PC-9 (cell line): ENCODE results near the gene MYL6B. TPM values are rescaled to one million over a fixed set of nuclear protein-coding genes. Genes with fewer than 3 reads are reported as not detected.
A peak's percentile ranks its signal among the peaks of the same experiment; 100 is the strongest.
"Not testable (repeated sequence)": the region's sequence is repeated elsewhere in the genome, so short reads cannot be mapped to it uniquely, and the experiment has no call there.

Experiments
- BruUV-seq: library from RNA; stranded (reverse); fragments of 400-500 nt; replicated peaks from 2 replicates; lab custom pipeline; 2021; lab: Mats Ljungman, UMichigan
- CTCF ChIA-PET: fragments of 300-600 bp; sonication (Branson Sonifier 250); formaldehyde crosslinking; loops from one replicate; lab custom pipeline; 2022; ENCODE audit warnings: antibody characterized with exemption; lab: Charles Lee
- POLR2A ChIA-PET: fragments of 300-600 bp; sonication (Branson Sonifier 250); formaldehyde crosslinking; loops from one replicate; lab custom pipeline; 2022; ENCODE audit warnings: antibody characterized with exemption; ENCODE audit not compliant: unreplicated experiment; lab: Charles Lee
- DNase-seq, 2 experiments: peaks; one replicate each; pipeline versions ENCODE4 v3.0.0 to v3.0.0-alpha.2; 2015 to 2022; ENCODE audit warnings: mixed read lengths in 1 of 2
- H2AFZ ChIP-seq: fragments of 200-600 bp; sonication (generic); 2 replicates; pipeline ENCODE4 v1.8.1; 2017; ENCODE audit warnings: antibody characterized with exemption
- H3F3A ChIP-seq: fragments of 200-600 bp; sonication (generic); 2 replicates; pipeline ENCODE4 v1.8.1; 2017; ENCODE audit warnings: antibody characterized with exemption, mild to moderate bottlenecking, low read depth; ENCODE audit not compliant: insufficient read depth
- H3K27ac ChIP-seq: fragments of 200-600 bp; sonication (generic); 2 replicates; pipeline ENCODE4 v1.6.1; 2016; ENCODE audit warnings: mixed run types
- H3K27me3 ChIP-seq: fragments of 200-600 bp; sonication (generic); 2 replicates; pipeline ENCODE4 v1.6.1; 2016; ENCODE audit warnings: low read depth, mixed run types; ENCODE audit not compliant: insufficient read depth
- H3K36me3 ChIP-seq: fragments of 200-600 bp; sonication (generic); 2 replicates; pipeline ENCODE4 v1.6.1; 2016; ENCODE audit warnings: low read depth, mixed run types
- H3K4me1 ChIP-seq: fragments of 200-600 bp; sonication (generic); replicated peaks from 2 replicates; pipeline ENCODE4 v1.6.1; 2016; ENCODE audit warnings: mixed run types; ENCODE audit not compliant: insufficient read depth
- H3K4me2 ChIP-seq: fragments of 200-600 bp; sonication (generic); 2 replicates; pipeline ENCODE4 v1.6.1; 2017; ENCODE audit warnings: mixed run types
- H3K4me3 ChIP-seq: fragments of 200-600 bp; sonication (generic); 2 replicates; pipeline ENCODE4 v1.6.1; 2016; ENCODE audit warnings: mixed run types
- H3K79me2 ChIP-seq: fragments of 200-600 bp; sonication (generic); 2 replicates; pipeline ENCODE4 v1.6.1; 2017; ENCODE audit warnings: low read depth, mixed run types
- H3K9me2 ChIP-seq: fragments of 200-600 bp; sonication (generic); 2 replicates; pipeline ENCODE4 v1.8.1; 2017; ENCODE audit warnings: mild to moderate bottlenecking; ENCODE audit not compliant: insufficient read depth
- H3K9me3 ChIP-seq: fragments of 200-600 bp; sonication (generic); 2 replicates; pipeline ENCODE4 v1.8.1; 2016; ENCODE audit warnings: low read depth; ENCODE audit not compliant: insufficient read depth
- H4K20me1 ChIP-seq: fragments of 200-600 bp; sonication (generic); 2 replicates; pipeline ENCODE4 v1.8.1; 2017; ENCODE audit not compliant: insufficient read depth
- EZH2 ChIP-seq: fragments of 200-600 bp; sonication (generic); IDR thresholded peaks from 2 replicates; pipeline ENCODE4 v1.8.0; 2017; ENCODE audit warnings: antibody characterized with exemption, low read depth
- intact Hi-C: fragments of 100-400 bp; cut with micrococcal nuclease; formaldehyde crosslinking; loops from one replicate; pipeline ENCODE4 v1.10.0; 2022; ENCODE audit not compliant: unreplicated experiment
- total RNA-seq: library from RNA; stranded (reverse); gene quantifications from 2 replicates; pipeline ENCODE4 v1.2.3, GENCODE V29; 2021
- TF ChIP-seq, protein P1 (sequence below): fragments of 200-600 bp; sonication (generic); conservative IDR thresholded peaks from 2 replicates; pipeline ENCODE4 v1.6.1; 2017; ENCODE audit warnings: mixed run types, antibody characterized with exemption, mild to moderate bottlenecking, moderate library complexity

MYL6B gene
- total RNA-seq, 1 experiment from 2014 or later = 121 TPM

- no peaks in the 10 kb centered on the region for H3K9me3 ChIP-seq
- no peak for TF ChIP-seq EZH2
- TF ChIP-seq, protein P1, sequence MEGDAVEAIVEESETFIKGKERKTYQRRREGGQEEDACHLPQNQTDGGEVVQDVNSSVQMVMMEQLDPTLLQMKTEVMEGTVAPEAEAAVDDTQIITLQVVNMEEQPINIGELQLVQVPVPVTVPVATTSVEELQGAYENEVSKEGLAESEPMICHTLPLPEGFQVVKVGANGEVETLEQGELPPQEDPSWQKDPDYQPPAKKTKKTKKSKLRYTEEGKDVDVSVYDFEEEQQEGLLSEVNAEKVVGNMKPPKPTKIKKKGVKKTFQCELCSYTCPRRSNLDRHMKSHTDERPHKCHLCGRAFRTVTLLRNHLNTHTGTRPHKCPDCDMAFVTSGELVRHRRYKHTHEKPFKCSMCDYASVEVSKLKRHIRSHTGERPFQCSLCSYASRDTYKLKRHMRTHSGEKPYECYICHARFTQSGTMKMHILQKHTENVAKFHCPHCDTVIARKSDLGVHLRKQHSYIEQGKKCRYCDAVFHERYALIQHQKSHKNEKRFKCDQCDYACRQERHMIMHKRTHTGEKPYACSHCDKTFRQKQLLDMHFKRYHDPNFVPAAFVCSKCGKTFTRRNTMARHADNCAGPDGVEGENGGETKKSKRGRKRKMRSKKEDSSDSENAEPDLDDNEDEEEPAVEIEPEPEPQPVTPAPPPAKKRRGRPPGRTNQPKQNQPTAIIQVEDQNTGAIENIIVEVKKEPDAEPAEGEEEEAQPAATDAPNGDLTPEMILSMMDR = no peak
- DNase-seq = peak in 1 of 2 experiments; percentile 12
- no peaks in the 10 kb centered on the region for H4K20me1 ChIP-seq
- peak overlapping the region; percentile 95 for H3K4me2 ChIP-seq
- peaks cover 4% of the 10 kb centered on the region; the same call in 1 of the 2 replicates for H3K36me3 ChIP-seq
- H3K4me1 ChIP-seq = peaks cover 28% of the 10 kb centered on the region
- peaks cover 39% of the 10 kb centered on the region; the same call in 1 of the 2 replicates for H3F3A ChIP-seq
- intact Hi-C loops = loop anchor here (2.0 to 10.0 kb wide), 3 partner anchors 72 to 444 kb away; partner anchors contain the start of genes BAZ2A, COQ10A and ZC3H10
- H2AFZ ChIP-seq = peak overlapping the region; percentile 96
- CTCF ChIA-PET = interaction anchor here (0.6 to 1.2 kb wide), 2 partner anchors 67 to 169 kb away, joined by 3 read pairs; partner anchors contain the start of genes ANKRD52 and STAT2
- no peaks in the 10 kb centered on the region for H3K27me3 ChIP-seq
- POLR2A ChIA-PET = no interaction called here
- peak overlapping the region; percentile 99; the same call in 1 of the 2 replicates for H3K4me3 ChIP-seq
- H3K79me2 ChIP-seq = peaks cover 29% of the 10 kb centered on the region
- no TSS peak for BruUV-seq
- peak overlapping the region; percentile 85 for H3K27ac ChIP-seq
- no peaks in the 10 kb centered on the region for H3K9me2 ChIP-seq
These were observed 38.3 kb downstream of the MYL6B start for GRCh38 chr12:56190695-56191155.

DNA sequence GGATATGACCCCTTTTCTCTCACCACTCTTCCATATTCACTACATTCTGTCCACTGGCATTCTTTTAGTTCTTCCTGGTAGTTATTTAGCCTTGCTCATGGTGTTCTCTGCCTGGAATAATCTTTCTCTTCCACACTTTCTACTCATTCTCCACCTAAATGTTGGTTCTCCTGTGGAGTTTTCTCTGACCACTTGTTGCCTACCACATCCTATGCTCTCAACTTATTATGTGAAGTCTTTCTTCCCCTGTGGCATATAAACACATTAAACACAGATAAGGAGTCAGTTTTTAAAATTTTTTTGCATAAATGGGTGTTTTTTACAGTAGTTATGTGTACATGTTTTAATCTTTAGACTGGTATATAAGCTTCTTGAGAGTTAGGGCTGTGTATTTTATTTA, 40.2 kb downstream of the MYL6B start:
- Histone ChIP-seq H4K20me1 (no peaks in the 10 kb centered on the region), H3K4me1 (peaks cover 19% of the 10 kb centered on the region), H3K36me3 (no peaks in the 10 kb centered on the region), H3K27me3 (no peaks in the 10 kb centered on the region), H3F3A (peaks cover 44% of the 10 kb centered on the region; the same call in 1 of the 2 replicates), H3K79me2 (peaks cover 13% of the 10 kb centered on the region), H3K4me3 (no peak overlapping the region), H2AFZ (no peak overlapping the region), H3K9me3 (no peaks in the 10 kb centered on the region), H3K9me2 (no peaks in the 10 kb centered on the region), H3K4me2 (no peak overlapping the region), H3K27ac (no peak overlapping the region)
- intact Hi-C loops = loop anchor here (5.0 to 10.0 kb wide), 2 partner anchors 75 to 442 kb away; partner anchors contain the start of genes BAZ2A and COQ10A
- no peak for DNase-seq
- TF ChIP-seq, protein P1 = no peak
- no peak for TF ChIP-seq EZH2
- ChIA-PET CTCF (interaction anchor here (0.5 to 0.6 kb wide), 2 partner anchors 28 to 94 kb away, joined by 3 read pairs; no protein-coding TSS in a partner anchor), POLR2A (no interaction called here)
- BruUV-seq = no TSS peak

- CTCF ChIA-PET = interaction anchor here (0.6 kb wide), 1 partner anchor 93 kb away, joined by 3 read pairs; no protein-coding TSS in a partner anchor
- H3K27ac ChIP-seq = no peak overlapping the region
- no peak overlapping the region for H3K4me2 ChIP-seq
- intact Hi-C loops = loop anchor here (1.0 to 10.0 kb wide), 4 partner anchors 31 to 442 kb away; partner anchors contain the start of genes BAZ2A, COQ10A and NABP2
- H2AFZ ChIP-seq = peak overlapping the region; percentile 71
- BruUV-seq = no TSS peak
- no peaks in the 10 kb centered on the region for H3K27me3 ChIP-seq
- H3K36me3 ChIP-seq = no peaks in the 10 kb centered on the region
- H4K20me1 ChIP-seq = no peaks in the 10 kb centered on the region
- H3K9me2 ChIP-seq = no peaks in the 10 kb centered on the region
- peaks cover 50% of the 10 kb centered on the region; the same call in 1 of the 2 replicates for H3F3A ChIP-seq
- TF ChIP-seq, protein P1 = peak; percentile 86
- no peak for TF ChIP-seq EZH2
- peak; percentile 58 to 62 for DNase-seq
- POLR2A ChIA-PET = no interaction called here
- no peaks in the 10 kb centered on the region for H3K9me3 ChIP-seq
- H3K4me1 ChIP-seq = peaks cover 14% of the 10 kb centered on the region
- H3K79me2 ChIP-seq = peaks cover 8% of the 10 kb centered on the region
- H3K4me3 ChIP-seq = no peak overlapping the region
These were observed 40.7 kb downstream of the MYL6B start for GRCh38 chr12:56193025-56193578.

- ChIA-PET CTCF (interaction anchor here (0.9 to 1.1 kb wide), 2 partner anchors 25 to 119 kb away, joined by 3 read pairs; partner anchors contain the start of gene RNF41), POLR2A (interaction anchor here (0.5 to 0.9 kb wide), 3 partner anchors 24 to 837 kb away, joined by 3 read pairs; partner anchors contain the start of gene RNF41)
- not testable (repeated sequence) for BruUV-seq, H3K9me2 ChIP-seq, H3K4me1 ChIP-seq, H3K4me3 ChIP-seq, H3K36me3 ChIP-seq, H4K20me1 ChIP-seq, H3K79me2 ChIP-seq, H3K9me3 ChIP-seq, H3K4me2 ChIP-seq, H2AFZ ChIP-seq, H3K27me3 ChIP-seq, H3K27ac ChIP-seq
- intact Hi-C loops = loop anchor here (1.0 to 10.0 kb wide), 2 partner anchors 24 to 438 kb away; partner anchors contain the start of genes BAZ2A and RNF41
- peaks cover 36% of the 10 kb centered on the region; the same call in 1 of the 2 replicates for H3F3A ChIP-seq
- DNase-seq = peak; percentile 23 to 88
These were observed 44.6 kb downstream of the MYL6B start for GRCh38 chr12:56196818-56197550.
